Kidney (tissue), 14 donors: ENCODE measurements around the gene USP22. TPM values are rescaled to one million over a fixed set of nuclear protein-coding genes. Genes with fewer than 3 reads are reported as not detected.
A peak's percentile ranks its signal among the peaks of the same experiment; 100 is the strongest.

Experiments
- DNase-seq, 5 donors: peaks; one replicate each; pipeline ENCODE4 v3.0.0-alpha.2; 2013 to 2020
- FAIRE-seq: peaks from 2 replicates; lab custom pipeline; 2012; peaks lifted over from hg19 to GRCh38; lab: Jason Lieb, UNC
- H3K27ac ChIP-seq, 2 donors: one replicate each; pipeline ENCODE4 v1.7.0; 2013; ENCODE audit warnings: low read depth in 2 of 2, low read length in 2 of 2, inconsistent platforms in 1 of 2
- H3K27me3 ChIP-seq: one replicate; pipeline ENCODE4 v1.7.1; 2013; ENCODE audit warnings: low read length, inconsistent platforms; ENCODE audit not compliant: control insufficient read depth, insufficient read depth
- H3K36me3 ChIP-seq, 3 donors: one replicate each; pipeline versions ENCODE4 v1.7.0 to v1.7.1; 2013; ENCODE audit warnings: low read length in 3 of 3, control low read depth in 1 of 3, inconsistent platforms in 1 of 3; ENCODE audit not compliant: insufficient read depth in 3 of 3, control insufficient read depth in 2 of 3
- H3K4me1 ChIP-seq, 3 donors: one replicate each; pipeline versions ENCODE4 v1.7.0 to v1.7.1; 2013; ENCODE audit warnings: low read length in 3 of 3, inconsistent platforms in 1 of 3, low read depth in 1 of 3; ENCODE audit not compliant: control insufficient read depth in 2 of 3, insufficient read depth in 2 of 3
- H3K4me3 ChIP-seq, 3 donors: one replicate each; pipeline versions ENCODE4 v1.7.0 to v1.8.1; 2013; ENCODE audit warnings: low read length in 3 of 3, control low read depth in 1 of 3, inconsistent platforms in 1 of 3
- H3K9ac ChIP-seq, 3 donors: one replicate each; pipeline versions ENCODE4 v1.7.0 to v1.7.1; 2013; ENCODE audit warnings: low read length in 3 of 3, control low read depth in 1 of 3, inconsistent platforms in 1 of 3
- H3K9me3 ChIP-seq, 3 donors: one replicate each; pipeline versions ENCODE4 v1.7.0 to v1.7.1; 2013; ENCODE audit warnings: low read length in 3 of 3, control low read depth in 1 of 3, inconsistent platforms in 1 of 3; ENCODE audit not compliant: control insufficient read depth in 2 of 3, insufficient read depth in 1 of 3
- intact Hi-C: fragments of 100-400 bp; cut with DNase I; formaldehyde crosslinking; loops from one replicate; pipeline ENCODE4 v1.11.1; 2022
- polyA plus RNA-seq: library from polyadenylated mRNA; stranded (reverse); fragments of 350-450 nt; fragmentation: Illumina TruSeq; extraction: RNeasy Lipid Tissue Mini Kit (QIAGEN cat#74804); gene quantifications from one replicate; pipeline ENCODE4 v1.2.3, GENCODE V29; 2014; ENCODE audit warnings: low read depth, low replicate concordance; ENCODE audit not compliant: insufficient read depth
- total RNA-seq: library from RNA; stranded (reverse); fragmentation: NEBNext Ultra II Directional; extraction: Animal tissue kit (Norgen Biotek cat#: 25700); gene quantifications from one replicate; pipeline ENCODE4 v1.2.1, GENCODE V29; 2021
- TF ChIP-seq, protein P1 (sequence below): IDR thresholded peaks from 3 replicates; pipeline ENCODE4 v1.5.1; 2012; ENCODE audit warnings: mild to moderate bottlenecking, moderate library complexity, borderline replicate concordance; ENCODE audit not compliant: insufficient read depth; ENCODE audit errors: extremely low read depth
- donor health status: control.
- donor health status: control.
- donor health status: control.
- donor health status: control.
- donor health status: control.
- donor health status: DM: yes; HTN: yes; CAD: no.
- donor health status: Normal renal cell carcinoma (clear cell type).

USP22 gene
- total and polyA plus RNA-seq, 2 donors from 2014 or later = 47.8 to 176 TPM

DNA sequence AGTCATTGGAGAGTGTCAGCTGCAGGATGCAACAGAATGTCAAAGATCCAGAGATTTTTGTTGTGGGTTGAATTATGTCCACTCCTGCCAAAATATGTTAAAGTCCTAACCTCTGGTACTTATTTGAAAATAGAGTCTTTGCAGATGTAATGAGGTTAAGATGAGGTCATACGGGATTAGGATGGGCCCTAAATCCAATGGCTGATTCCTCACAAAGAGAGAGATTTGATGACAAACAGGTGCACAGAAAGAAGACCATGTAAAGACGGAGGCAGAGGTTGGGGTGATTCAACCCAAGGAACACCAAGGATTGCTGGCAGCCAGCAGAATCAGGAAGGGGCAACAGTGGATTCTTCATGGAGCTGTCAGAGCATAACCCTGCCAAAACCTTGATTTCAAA, 34.5 kb upstream of the USP22 start:
- no peaks in the 10 kb centered on the region for H3K4me1 ChIP-seq
- H3K9ac ChIP-seq = no peak overlapping the region
- FAIRE-seq (no peak), DNase-seq (no peak)
- H3K27ac ChIP-seq = no peak overlapping the region
- no peaks in the 10 kb centered on the region for H3K36me3 ChIP-seq
- intact Hi-C loops = no loop called here
- no peaks in the 10 kb centered on the region for H3K27me3 ChIP-seq
- no peak overlapping the region for H3K4me3 ChIP-seq
- H3K9me3 ChIP-seq = no peaks in the 10 kb centered on the region
- TF ChIP-seq, protein P1, sequence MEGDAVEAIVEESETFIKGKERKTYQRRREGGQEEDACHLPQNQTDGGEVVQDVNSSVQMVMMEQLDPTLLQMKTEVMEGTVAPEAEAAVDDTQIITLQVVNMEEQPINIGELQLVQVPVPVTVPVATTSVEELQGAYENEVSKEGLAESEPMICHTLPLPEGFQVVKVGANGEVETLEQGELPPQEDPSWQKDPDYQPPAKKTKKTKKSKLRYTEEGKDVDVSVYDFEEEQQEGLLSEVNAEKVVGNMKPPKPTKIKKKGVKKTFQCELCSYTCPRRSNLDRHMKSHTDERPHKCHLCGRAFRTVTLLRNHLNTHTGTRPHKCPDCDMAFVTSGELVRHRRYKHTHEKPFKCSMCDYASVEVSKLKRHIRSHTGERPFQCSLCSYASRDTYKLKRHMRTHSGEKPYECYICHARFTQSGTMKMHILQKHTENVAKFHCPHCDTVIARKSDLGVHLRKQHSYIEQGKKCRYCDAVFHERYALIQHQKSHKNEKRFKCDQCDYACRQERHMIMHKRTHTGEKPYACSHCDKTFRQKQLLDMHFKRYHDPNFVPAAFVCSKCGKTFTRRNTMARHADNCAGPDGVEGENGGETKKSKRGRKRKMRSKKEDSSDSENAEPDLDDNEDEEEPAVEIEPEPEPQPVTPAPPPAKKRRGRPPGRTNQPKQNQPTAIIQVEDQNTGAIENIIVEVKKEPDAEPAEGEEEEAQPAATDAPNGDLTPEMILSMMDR = no peak

DNA sequence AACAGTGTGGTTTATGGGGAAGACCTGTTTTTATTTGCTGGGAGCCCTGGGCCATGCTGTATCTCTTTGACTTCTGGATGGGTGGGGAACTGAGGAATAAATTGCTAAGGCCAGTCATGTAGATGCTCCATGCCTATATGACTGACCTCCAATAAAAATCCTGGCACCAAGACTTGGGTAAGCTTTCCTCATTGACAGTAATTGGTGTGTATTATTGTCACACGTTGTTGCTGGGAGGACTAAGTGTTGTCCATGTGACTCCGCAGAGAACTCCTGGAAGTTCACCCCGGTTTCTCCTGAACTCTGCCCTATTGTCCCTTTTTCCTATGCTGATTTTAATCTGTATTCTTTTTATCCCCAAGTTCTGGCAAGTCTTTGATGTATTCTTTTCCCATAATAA, 33.4 kb upstream of the USP22 start:
- no peak for DNase-seq
- TF ChIP-seq, protein P1 = no peak
- no peak overlapping the region for H3K9ac ChIP-seq
- no peaks in the 10 kb centered on the region for H3K27me3 ChIP-seq
- H3K4me3 ChIP-seq = no peak overlapping the region
- H3K4me1 ChIP-seq = no peaks in the 10 kb centered on the region
- FAIRE-seq = no peak
- no peaks in the 10 kb centered on the region for H3K9me3 ChIP-seq
- intact Hi-C loops = no loop called here
- no peaks in the 10 kb centered on the region for H3K36me3 ChIP-seq
- H3K27ac ChIP-seq = no peak overlapping the region

DNA sequence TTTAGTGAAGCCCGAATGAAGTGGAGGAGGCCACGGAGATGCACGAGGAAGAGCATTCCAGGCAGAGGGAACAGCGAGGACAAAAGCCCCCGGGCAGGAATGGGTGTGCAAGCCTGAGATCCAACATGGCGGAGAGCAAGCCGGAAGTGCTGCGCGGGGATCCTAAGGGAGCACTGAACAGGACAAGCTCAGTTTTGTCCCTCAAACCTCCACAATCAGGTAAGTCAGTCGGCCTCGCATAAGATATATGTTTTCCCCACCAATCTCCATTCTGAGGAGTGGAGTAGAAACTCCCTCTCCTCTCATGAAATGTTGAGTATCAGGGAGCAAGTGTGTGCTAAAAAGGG, 32.9 kb upstream of the USP22 start:
- Histone ChIP-seq H3K9ac (no peak overlapping the region), H3K27ac (no peak overlapping the region), H3K9me3 (no peaks in the 10 kb centered on the region), H3K4me3 (no peak overlapping the region), H3K4me1 (no peaks in the 10 kb centered on the region), H3K27me3 (no peaks in the 10 kb centered on the region), H3K36me3 (no peaks in the 10 kb centered on the region)
- no peak for FAIRE-seq
- intact Hi-C loops = no loop called here
- DNase-seq = peak in 1 of 5 donors; percentile 67
- TF ChIP-seq, protein P1 = no peak

DNA sequence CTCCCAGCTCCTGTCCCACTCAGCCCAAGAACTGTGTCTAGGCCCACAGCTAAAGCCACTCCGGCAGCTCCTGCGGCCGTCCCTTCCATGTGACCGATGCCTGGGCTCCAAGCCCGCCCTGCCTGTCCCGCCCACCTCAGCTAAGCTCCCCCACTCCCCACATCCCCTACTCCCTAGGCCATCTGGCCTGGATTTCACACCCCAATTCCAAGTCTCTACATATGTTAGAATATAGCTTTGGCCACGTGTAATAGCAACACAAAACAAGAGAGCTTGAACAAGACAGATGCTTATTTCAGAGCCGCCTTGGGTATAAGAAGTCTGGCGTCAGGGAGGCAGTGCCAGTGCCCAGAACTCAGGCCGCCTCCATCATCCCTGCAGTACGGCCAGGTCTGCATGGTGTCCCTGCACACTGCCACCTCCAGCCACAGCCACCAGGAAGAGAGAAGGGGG, 30.0 kb upstream of the USP22 start:
- DNase-seq = no peak
- TF ChIP-seq, protein P1 = no peak
- H3K36me3 ChIP-seq = no peaks in the 10 kb centered on the region
- intact Hi-C loops = no loop called here
- H3K9me3 ChIP-seq = no peaks in the 10 kb centered on the region
- FAIRE-seq = no peak
- no peak overlapping the region for H3K4me3 ChIP-seq
- H3K9ac ChIP-seq = no peak overlapping the region
- no peaks in the 10 kb centered on the region for H3K27me3 ChIP-seq
- H3K27ac ChIP-seq = no peak overlapping the region
- no peaks in the 10 kb centered on the region for H3K4me1 ChIP-seq
